ENCODE data around the gene C6orf62. TPM values are rescaled to one million over a fixed set of nuclear protein-coding genes. Genes with fewer than 3 reads are reported as not detected.
"Not testable (repeated sequence)": the region's sequence is repeated elsewhere in the genome, so short reads cannot be mapped to it uniquely, and the experiment has no call there.

Gene C6orf62
- total RNA-seq, 1 donor from 2014 or later: 109 TPM

DNA sequence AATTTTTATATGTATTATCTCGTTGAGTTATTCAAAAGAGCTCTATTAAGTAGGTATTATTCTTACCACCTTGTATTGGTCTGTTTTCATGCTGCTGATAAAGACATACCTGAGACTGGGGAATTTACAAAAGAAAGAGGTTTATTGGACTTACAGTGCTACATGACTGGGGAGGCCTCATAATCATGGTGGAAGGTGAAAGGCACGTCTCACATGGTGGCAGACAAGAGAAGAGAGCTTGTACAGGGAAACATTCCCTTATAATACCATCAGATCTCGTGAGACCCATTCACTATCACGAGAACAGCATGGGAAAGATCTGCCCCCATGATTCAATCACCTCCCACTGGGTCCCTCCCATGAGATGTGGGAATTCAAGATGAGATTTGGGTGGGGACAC, 35.4 kb upstream of the C6orf62 start:
- not testable (repeated sequence) for H3K4me1 Mint-ChIP-seq (ENCODE audit: low read depth); H3K4me3 Mint-ChIP-seq; DNase-seq (ENCODE audit: low spot score)

DNA sequence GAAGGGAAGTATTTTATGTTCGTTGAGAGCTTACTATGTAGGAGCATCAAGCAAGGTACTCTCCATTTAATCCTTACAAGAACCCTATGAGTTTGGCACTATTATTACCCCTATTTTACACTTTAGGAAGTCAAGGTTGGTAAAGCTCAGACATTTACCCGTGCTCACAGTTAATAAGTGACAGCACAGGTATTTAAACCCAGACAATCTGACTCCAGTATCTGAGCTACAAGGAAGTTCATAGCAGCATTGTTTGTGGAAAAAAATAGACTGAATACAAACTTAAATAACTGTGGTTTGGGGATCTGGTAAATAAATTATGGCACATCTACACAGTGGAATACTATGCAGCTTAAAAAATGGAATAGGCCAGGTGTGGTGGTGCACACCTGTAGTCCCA, 34.6 kb upstream of the C6orf62 start:
- Mint-ChIP-seq H3K4me1 (ENCODE audit: low read depth) (no peaks in the 10 kb centered on the region), H3K4me3 (no peak overlapping the region), H3K27ac (no peak overlapping the region), H3K36me3 (ENCODE audit: low read depth) (peaks cover 1% of the 10 kb centered on the region), H3K9me3 (peaks cover 14% of the 10 kb centered on the region), H3K27me3 (ENCODE audit: insufficient read depth) (peaks cover 4% of the 10 kb centered on the region)
- intact Hi-C loops (cut with micrococcal nuclease): no loop called here
- no peak for DNase-seq (ENCODE audit: low spot score)

More for the DNA sequence above, 35.4 kb upstream of the C6orf62 start:
- H3K27ac Mint-ChIP-seq; H3K36me3 Mint-ChIP-seq (ENCODE audit: low read depth); H3K27me3 Mint-ChIP-seq (ENCODE audit: insufficient read depth); intact Hi-C loops (cut with micrococcal nuclease): not testable (repeated sequence)
- peaks cover 14% of the 10 kb centered on the region for H3K9me3 Mint-ChIP-seq

DNA sequence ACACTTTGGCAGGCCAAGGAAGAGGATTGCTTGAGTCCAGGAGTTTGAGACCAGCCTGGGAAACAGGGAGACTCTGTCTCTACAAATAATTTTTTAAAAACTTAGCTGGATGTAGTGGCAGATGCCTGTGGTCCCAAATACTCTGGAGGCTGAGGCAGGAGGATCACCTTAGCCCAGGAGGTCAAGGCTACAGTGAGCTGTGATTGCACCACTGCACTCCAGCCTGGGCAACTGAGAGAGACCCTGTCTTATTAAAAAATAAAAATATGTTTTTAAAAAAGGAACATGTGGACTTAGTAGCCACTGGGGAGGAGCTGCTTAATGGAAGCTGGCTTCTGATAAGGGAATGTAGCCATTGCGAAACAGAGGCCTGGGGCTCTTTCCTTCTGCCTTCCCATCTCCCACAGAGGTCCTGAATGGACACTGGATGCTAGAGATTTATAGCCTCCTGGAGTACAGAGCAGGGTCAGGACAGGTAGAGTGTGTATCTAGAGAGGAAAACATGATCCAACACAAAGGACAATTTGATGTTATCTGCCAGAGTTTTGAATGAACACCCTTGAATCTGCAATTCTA, 34.1 kb upstream of the C6orf62 start:
- no peak overlapping the region for H3K4me3 Mint-ChIP-seq
- H3K27me3 Mint-ChIP-seq (ENCODE audit: insufficient read depth): peaks cover 4% of the 10 kb centered on the region
- no peak for DNase-seq (ENCODE audit: low spot score)
- no peaks in the 10 kb centered on the region for H3K4me1 Mint-ChIP-seq (ENCODE audit: low read depth)
- peaks cover 1% of the 10 kb centered on the region for H3K36me3 Mint-ChIP-seq (ENCODE audit: low read depth)
- intact Hi-C loops (cut with micrococcal nuclease): no loop called here
- peak overlapping the region; percentile 31 for H3K27ac Mint-ChIP-seq
- peaks cover 14% of the 10 kb centered on the region for H3K9me3 Mint-ChIP-seq

DNA sequence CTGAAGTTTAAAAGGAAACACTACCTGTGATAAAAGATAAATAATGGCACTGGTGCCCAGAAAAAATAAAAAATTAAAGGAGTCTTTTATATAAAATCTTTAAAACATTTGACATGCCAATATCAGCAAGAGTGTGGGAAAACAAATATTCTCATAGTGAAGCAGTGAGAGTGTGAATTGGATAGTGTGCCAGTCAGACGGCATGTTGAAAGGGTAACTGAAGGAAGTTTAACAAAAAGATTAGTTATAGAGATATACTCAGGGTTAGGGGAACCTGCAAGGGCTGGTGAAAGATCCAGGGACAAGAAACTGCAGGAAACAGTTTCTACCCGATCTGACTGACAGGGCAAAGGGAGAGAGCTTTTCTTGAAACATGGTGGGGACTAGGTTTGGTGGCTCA, 33.5 kb upstream of the C6orf62 start:
- H3K36me3 Mint-ChIP-seq (ENCODE audit: low read depth): peaks cover 1% of the 10 kb centered on the region
- H3K27me3 Mint-ChIP-seq (ENCODE audit: insufficient read depth): peaks cover 4% of the 10 kb centered on the region
- no peaks in the 10 kb centered on the region for H3K4me1 Mint-ChIP-seq (ENCODE audit: low read depth)
- intact Hi-C loops (cut with micrococcal nuclease): no loop called here
- no peak overlapping the region for H3K4me3 Mint-ChIP-seq
- DNase-seq (ENCODE audit: low spot score): no peak
- H3K9me3 Mint-ChIP-seq: peaks cover 14% of the 10 kb centered on the region
- peak overlapping the region; percentile 31 for H3K27ac Mint-ChIP-seq

DNA sequence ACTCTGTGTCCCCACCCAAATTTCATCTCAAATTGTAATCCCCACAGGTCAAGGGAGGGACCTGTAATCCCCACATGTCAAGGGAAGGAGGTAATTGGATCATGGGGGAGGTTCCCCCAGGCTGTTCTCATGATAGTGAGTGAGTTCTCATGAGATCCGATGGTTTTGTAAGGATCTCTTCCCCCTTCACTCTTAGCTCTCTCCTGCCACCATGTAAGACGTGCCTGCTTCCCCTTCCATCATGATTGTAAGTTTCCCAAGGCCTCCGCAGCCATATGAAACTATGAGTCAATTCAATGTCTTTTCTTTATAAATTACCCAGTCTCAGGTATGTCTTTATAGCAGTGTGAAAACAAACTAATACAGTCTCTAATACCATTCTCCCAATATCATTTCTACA, 31.9 kb upstream of the C6orf62 start:
- not testable (repeated sequence) for H3K36me3 Mint-ChIP-seq (ENCODE audit: low read depth); H3K4me3 Mint-ChIP-seq
- peaks cover 14% of the 10 kb centered on the region for H3K9me3 Mint-ChIP-seq

DNA sequence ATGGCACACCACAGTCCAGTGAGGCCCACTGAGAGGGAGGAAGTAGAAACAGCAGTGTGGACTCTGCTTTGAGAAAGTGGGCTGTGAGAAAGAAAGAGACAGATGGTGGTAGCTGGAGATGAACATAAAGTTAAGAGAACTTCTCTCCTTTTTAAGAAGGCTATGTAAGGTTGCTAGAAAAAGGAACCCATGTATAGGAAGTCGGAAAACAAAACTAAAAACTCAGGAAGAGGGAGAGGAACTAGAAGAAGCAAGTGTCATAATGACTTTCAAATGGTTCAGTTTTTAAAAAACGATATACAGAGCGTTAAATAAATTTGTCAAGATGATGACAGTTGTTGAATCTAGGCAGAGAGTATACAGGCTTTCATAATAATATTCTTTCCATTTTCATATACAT, 30.3 kb upstream of the C6orf62 start:
- peaks cover 11% of the 10 kb centered on the region for H3K9me3 Mint-ChIP-seq
- H3K27ac Mint-ChIP-seq: no peak overlapping the region
- H3K36me3 Mint-ChIP-seq (ENCODE audit: low read depth): peaks cover 4% of the 10 kb centered on the region
- H3K27me3 Mint-ChIP-seq (ENCODE audit: insufficient read depth): peaks cover 2% of the 10 kb centered on the region
- no peak overlapping the region for H3K4me3 Mint-ChIP-seq
- intact Hi-C loops (cut with micrococcal nuclease): no loop called here
- no peak for DNase-seq (ENCODE audit: low spot score)
- peaks cover under 1% of the 10 kb centered on the region for H3K4me1 Mint-ChIP-seq (ENCODE audit: low read depth)

More for the DNA sequence above, 31.9 kb upstream of the C6orf62 start:
- intact Hi-C loops (cut with micrococcal nuclease); DNase-seq (ENCODE audit: low spot score); H3K4me1 Mint-ChIP-seq (ENCODE audit: low read depth); H3K27me3 Mint-ChIP-seq (ENCODE audit: insufficient read depth); H3K27ac Mint-ChIP-seq: not testable (repeated sequence)

DNA sequence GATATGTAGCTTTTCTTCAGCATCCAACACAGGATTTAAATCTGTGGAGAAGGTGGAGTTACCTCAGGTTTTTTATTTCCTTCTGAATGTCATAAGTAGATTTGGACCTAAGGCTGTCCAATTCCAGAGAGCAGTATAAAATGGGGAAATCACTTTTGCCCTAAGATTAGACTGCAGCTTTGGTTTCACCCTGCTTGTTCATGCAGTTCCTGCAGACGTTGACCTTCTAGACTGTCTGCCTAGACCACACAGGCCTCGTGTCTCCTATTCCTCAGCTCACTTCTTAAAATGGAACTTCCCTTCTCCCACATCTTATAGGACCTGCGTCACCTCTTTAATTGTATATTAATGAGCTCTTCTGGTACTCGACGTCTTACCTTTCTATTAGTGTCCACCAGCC, 26.0 kb upstream of the C6orf62 start:
- H3K27ac Mint-ChIP-seq: no peak overlapping the region
- H3K4me1 Mint-ChIP-seq (ENCODE audit: low read depth): peaks cover 24% of the 10 kb centered on the region
- intact Hi-C loops (cut with micrococcal nuclease): no loop called here
- H3K27me3 Mint-ChIP-seq (ENCODE audit: insufficient read depth): peaks cover 1% of the 10 kb centered on the region
- DNase-seq (ENCODE audit: low spot score): no peak
- H3K4me3 Mint-ChIP-seq: no peak overlapping the region
- H3K36me3 Mint-ChIP-seq (ENCODE audit: low read depth): peaks cover 6% of the 10 kb centered on the region
- H3K9me3 Mint-ChIP-seq: peaks cover 2% of the 10 kb centered on the region

DNA sequence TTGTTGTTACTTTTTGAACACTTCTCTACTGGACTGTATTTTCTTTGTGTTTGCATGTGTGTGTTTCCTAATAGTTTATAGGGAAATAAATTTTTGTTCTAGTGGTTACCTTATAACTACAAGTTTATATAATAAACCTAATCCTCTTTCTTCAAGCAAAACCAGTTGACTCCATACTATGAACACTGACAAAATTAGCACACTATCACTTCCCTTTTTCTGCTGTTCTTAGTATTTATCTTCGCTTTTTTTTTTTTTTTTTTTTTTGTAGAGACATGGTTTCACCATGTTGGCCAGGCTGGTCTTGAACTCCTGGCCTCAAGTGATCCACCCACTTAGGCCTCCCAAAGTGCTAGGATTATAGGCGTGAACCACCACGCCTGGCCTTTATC, 25.0 kb upstream of the C6orf62 start:
- H3K4me3 Mint-ChIP-seq: no peak overlapping the region
- peaks cover 24% of the 10 kb centered on the region for H3K4me1 Mint-ChIP-seq (ENCODE audit: low read depth)
- peaks cover 6% of the 10 kb centered on the region for H3K36me3 Mint-ChIP-seq (ENCODE audit: low read depth)
- peaks cover under 1% of the 10 kb centered on the region for H3K27me3 Mint-ChIP-seq (ENCODE audit: insufficient read depth)
- no peak for DNase-seq (ENCODE audit: low spot score)
- peaks cover 2% of the 10 kb centered on the region for H3K9me3 Mint-ChIP-seq
- intact Hi-C loops (cut with micrococcal nuclease): loop anchor here (1.0 kb wide), 3 partner anchors 22 to 31 kb away; no protein-coding TSS in a partner anchor
- peak overlapping the region; percentile 63 for H3K27ac Mint-ChIP-seq

DNA sequence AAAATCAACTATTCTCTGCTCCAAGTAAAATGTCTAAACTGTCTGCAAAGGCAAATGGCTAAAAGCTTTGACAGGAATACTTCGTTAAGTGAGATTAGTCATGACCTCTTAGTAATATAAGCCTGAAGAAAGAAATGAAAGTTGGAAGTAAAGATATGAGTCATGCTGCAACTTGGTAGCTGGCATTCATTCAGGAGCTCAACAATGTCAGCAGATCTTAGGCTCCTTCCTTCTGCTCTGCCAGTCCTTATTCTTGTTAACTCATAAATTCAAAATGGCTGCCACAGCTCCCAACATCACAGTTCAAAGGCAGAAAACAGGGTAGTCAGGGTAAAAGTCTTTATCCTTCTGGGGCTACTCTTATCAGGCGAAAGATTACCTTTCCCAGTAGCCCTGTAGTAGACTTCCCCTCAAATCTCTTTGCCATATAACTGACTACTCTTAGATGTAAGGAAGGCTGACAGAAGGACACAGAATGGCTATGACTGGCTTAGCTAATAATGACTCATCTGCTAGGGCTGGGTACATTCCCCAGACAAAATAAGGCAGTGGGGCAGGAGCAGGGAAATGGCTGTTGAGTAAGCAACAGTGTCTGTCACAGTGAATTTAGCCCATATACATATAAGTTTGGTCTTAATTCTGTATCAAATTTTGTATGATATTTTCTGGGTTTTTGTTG, 24.4 kb upstream of the C6orf62 start:
- Mint-ChIP-seq H3K27ac (peak overlapping the region; percentile 63), H3K4me1 (ENCODE audit: low read depth) (peaks cover 24% of the 10 kb centered on the region), H3K4me3 (no peak overlapping the region), H3K9me3 (peaks cover 2% of the 10 kb centered on the region), H3K36me3 (ENCODE audit: low read depth) (peaks cover 6% of the 10 kb centered on the region), H3K27me3 (ENCODE audit: insufficient read depth) (no peaks in the 10 kb centered on the region)
- intact Hi-C loops (cut with micrococcal nuclease): loop anchor here (1.0 kb wide), 3 partner anchors 22 to 32 kb away; no protein-coding TSS in a partner anchor
- DNase-seq (ENCODE audit: low spot score): no peak

DNA sequence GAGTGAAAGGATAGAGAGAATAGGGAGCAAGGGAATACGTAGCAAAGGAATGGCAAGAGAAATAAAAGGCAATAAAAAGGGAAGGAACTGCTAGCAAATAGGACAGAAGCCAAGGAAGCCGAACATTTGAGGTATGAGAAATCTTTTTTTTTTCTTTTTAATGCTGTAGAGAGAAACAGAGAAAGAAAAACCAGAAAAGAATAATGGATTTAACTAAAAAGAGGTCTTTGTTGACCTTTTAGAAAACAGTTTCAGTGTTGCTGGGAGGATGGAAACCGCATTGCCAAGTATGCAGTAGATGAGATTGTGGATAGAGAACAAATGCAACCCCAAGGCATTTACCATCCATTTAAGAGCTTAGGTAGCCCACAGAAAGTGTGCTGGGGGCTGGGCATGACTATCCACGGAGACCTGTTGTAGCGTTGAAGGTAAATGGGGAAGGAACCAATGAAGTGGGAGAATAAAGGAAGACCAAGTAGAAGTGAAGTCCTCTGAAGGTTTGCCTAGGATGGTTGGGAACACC, 23.3 kb upstream of the C6orf62 start:
- no peak for DNase-seq (ENCODE audit: low spot score)
- peaks cover 2% of the 10 kb centered on the region for H3K9me3 Mint-ChIP-seq
- intact Hi-C loops (cut with micrococcal nuclease): no loop called here
- peaks cover 24% of the 10 kb centered on the region for H3K4me1 Mint-ChIP-seq (ENCODE audit: low read depth)
- H3K36me3 Mint-ChIP-seq (ENCODE audit: low read depth): peaks cover 6% of the 10 kb centered on the region
- H3K27me3 Mint-ChIP-seq (ENCODE audit: insufficient read depth): no peaks in the 10 kb centered on the region
- H3K27ac Mint-ChIP-seq: no peak overlapping the region
- H3K4me3 Mint-ChIP-seq: no peak overlapping the region

DNA sequence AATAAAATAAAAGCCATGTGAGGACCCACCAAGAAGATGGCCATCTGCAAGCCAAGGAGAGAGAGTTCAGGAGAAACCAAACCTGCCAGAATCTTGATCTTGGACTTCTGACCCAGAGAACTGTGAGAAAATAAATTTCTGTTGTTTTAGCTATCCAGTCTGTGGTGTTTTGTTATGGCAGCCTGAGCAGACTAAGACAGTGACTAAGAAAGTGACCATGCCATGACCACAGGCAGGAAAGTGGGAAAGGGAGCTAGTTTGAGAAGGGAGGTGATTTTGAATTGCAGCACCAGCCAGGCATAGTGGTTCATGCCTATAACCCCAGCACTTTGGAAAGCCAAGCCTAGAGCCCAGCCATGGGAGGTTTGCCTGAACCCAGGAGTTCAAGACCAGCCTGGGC, 21.9 kb upstream of the C6orf62 start:
- DNase-seq (ENCODE audit: low spot score): no peak
- Mint-ChIP-seq H3K27ac (no peak overlapping the region), H3K36me3 (ENCODE audit: low read depth) (peaks cover 6% of the 10 kb centered on the region), H3K27me3 (ENCODE audit: insufficient read depth) (no peaks in the 10 kb centered on the region), H3K4me3 (no peak overlapping the region), H3K4me1 (ENCODE audit: low read depth) (peaks cover 24% of the 10 kb centered on the region), H3K9me3 (peaks cover 2% of the 10 kb centered on the region)
- intact Hi-C loops (cut with micrococcal nuclease): no loop called here

DNA sequence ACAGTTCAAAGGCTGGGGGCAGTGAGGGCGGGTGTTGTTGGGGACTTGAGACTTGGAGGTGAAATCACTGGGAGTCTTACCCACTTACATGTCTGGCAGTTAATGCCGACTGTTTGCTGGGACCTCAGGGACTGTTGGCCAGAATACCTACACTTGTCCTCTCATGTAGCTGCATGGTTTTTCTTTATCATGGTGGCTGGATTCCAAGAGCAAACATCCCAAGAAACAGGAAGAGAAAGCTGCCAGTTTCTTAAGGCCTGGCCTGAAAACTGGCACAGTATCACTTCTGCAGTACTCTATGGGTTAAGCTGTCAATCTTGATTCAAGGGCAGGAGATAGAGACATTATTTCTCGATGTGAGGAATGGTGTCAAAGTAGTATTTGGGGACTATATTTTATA, 19.8 kb upstream of the C6orf62 start:
- H3K27me3 Mint-ChIP-seq (ENCODE audit: insufficient read depth): peaks cover 5% of the 10 kb centered on the region
- intact Hi-C loops (cut with micrococcal nuclease): no loop called here
- H3K27ac Mint-ChIP-seq: no peak overlapping the region
- no peak overlapping the region for H3K4me3 Mint-ChIP-seq
- peaks cover 2% of the 10 kb centered on the region for H3K9me3 Mint-ChIP-seq
- H3K4me1 Mint-ChIP-seq (ENCODE audit: low read depth): peaks cover 18% of the 10 kb centered on the region
- DNase-seq (ENCODE audit: low spot score): no peak
- peaks cover 4% of the 10 kb centered on the region for H3K36me3 Mint-ChIP-seq (ENCODE audit: low read depth)

DNA sequence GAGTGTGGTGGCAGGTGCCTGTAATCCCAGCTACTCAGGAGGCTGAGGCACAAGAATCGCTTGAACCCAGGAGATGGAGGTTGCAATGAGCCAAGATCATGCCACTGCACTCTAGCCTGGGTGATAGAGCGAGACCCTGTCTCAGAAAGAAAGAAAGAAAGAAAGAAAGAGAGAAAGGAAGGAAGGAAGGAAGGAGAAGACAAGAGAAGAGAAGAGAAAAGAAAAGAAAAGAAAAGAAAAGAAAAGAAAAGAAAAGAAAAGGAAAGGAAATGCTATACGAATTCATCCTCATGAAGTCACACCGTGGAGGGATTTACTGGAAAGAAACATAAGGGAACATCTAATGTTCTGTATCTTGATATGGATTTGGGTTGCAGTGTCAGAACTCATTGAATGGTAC, 15.8 kb upstream of the C6orf62 start:
- DNase-seq (ENCODE audit: low spot score); H3K4me1 Mint-ChIP-seq (ENCODE audit: low read depth); H3K27ac Mint-ChIP-seq; H3K4me3 Mint-ChIP-seq; H3K36me3 Mint-ChIP-seq (ENCODE audit: low read depth); intact Hi-C loops (cut with micrococcal nuclease); H3K27me3 Mint-ChIP-seq (ENCODE audit: insufficient read depth): not testable (repeated sequence)
- peaks cover 20% of the 10 kb centered on the region for H3K9me3 Mint-ChIP-seq
